Fibroblast of lung (primary cell): Measurements from ENCODE around the gene TMEM14A. TPM values are rescaled to one million over a fixed set of nuclear protein-coding genes. Genes with fewer than 3 reads are reported as not detected.

Source experiments
- DNase-seq, 2 donors: peaks; one replicate each; pipeline versions ENCODE4 v3.0.0 to v3.0.0-alpha.2; 2010; ENCODE audit warnings: low read depth in 2 of 2
- H2AFZ ChIP-seq: 2 replicates; pipeline ENCODE4 v1.5.1; 2012; ENCODE audit warnings: low read length, control low read depth, inconsistent platforms
- H3K27ac ChIP-seq: 2 replicates; pipeline ENCODE4 v1.5.1; 2011; ENCODE audit warnings: low read length, control low read depth; ENCODE audit not compliant: insufficient read depth
- H3K27me3 ChIP-seq: 2 replicates; pipeline ENCODE4 v1.5.1; 2011; ENCODE audit warnings: mild to moderate bottlenecking, low read length; ENCODE audit not compliant: control insufficient read depth, insufficient read depth
- H3K36me3 ChIP-seq: 2 replicates; pipeline ENCODE4 v1.5.1; 2011; ENCODE audit warnings: low read length; ENCODE audit not compliant: control insufficient read depth, insufficient read depth
- H3K4me1 ChIP-seq: 2 replicates; pipeline ENCODE4 v1.5.1; 2011; ENCODE audit warnings: low read length; ENCODE audit not compliant: control insufficient read depth, insufficient read depth; ENCODE audit errors: extremely low read depth
- H3K4me2 ChIP-seq: 2 replicates; pipeline ENCODE4 v1.5.1; 2011; ENCODE audit warnings: low read length, control low read depth; ENCODE audit not compliant: insufficient read depth; ENCODE audit errors: extremely low read depth
- H3K4me3 ChIP-seq, 4 experiments: fragments of 200-600 bp in 1 of 4; sonication (generic) in 1 of 4; replicated peaks in 1 of 4; 2 replicates each; pipeline ENCODE4 v1.5.1; 2011 to 2016; ENCODE audit warnings: low read length in 4 of 4, low read depth in 3 of 4, mild to moderate bottlenecking in 3 of 4, control low read depth in 2 of 4, inconsistent platforms in 1 of 4, mixed read lengths in 1 of 4; ENCODE audit not compliant: insufficient read depth in 1 of 4; ENCODE audit errors: control extremely low read depth in 1 of 4
- H3K79me2 ChIP-seq: 2 replicates; pipeline ENCODE4 v1.5.1; 2012; ENCODE audit warnings: mild to moderate bottlenecking, low read length, inconsistent platforms; ENCODE audit not compliant: control insufficient read depth, insufficient read depth
- H3K9ac ChIP-seq: 2 replicates; pipeline ENCODE4 v1.5.1; 2011; ENCODE audit warnings: mild to moderate bottlenecking, low read length, control low read depth; ENCODE audit not compliant: insufficient read depth
- H3K9me3 ChIP-seq: 2 replicates; pipeline ENCODE4 v1.5.1; 2012; ENCODE audit warnings: low read depth, low read length; ENCODE audit not compliant: control insufficient read depth, insufficient read depth
- H4K20me1 ChIP-seq: 2 replicates; pipeline ENCODE4 v1.5.1; 2011; ENCODE audit warnings: low read length; ENCODE audit not compliant: control insufficient read depth, insufficient read depth; ENCODE audit errors: extremely low read depth
- CTCF ChIP-seq, 2 donors: IDR thresholded peaks in 1 of 2; conservative IDR thresholded peaks in 1 of 2; 1 replicate in 1 of 2; 2 replicates in 1 of 2; pipeline ENCODE4 v1.5.1; 2011 to 2012; ENCODE audit warnings: low read length in 2 of 2, control low read depth in 1 of 2, inconsistent platforms in 1 of 2, low read depth in 1 of 2, mild to moderate bottlenecking in 1 of 2
- EZH2 ChIP-seq: IDR thresholded peaks from 2 replicates; pipeline ENCODE4 v1.5.1; 2012; ENCODE audit warnings: low read length, control low read depth, mild to moderate bottlenecking; ENCODE audit errors: missing control alignments
- polyA plus RNA-seq, 2 donors: library from polyadenylated mRNA; depleted of rRNA in 1 of 2; stranded (reverse) in 1 of 2; unstranded in 1 of 2; fragments of >200 nt; gene quantifications; 2 replicates each; pipeline ENCODE4 v1.2.1, GENCODE V29; 2011 to 2012; ENCODE audit warnings: missing spikeins in 1 of 2
- total RNA-seq: library from RNA; depleted of rRNA; stranded (reverse); fragments of >200 nt; gene quantifications from 2 replicates; pipeline ENCODE4 v1.2.1, GENCODE V29; 2014

TMEM14A gene
- total and polyA plus RNA-seq, 2 donors (not counting 1 experiment from before 2014, with no cell fraction given): 38.3 to 49.0 TPM

GRCh38 chr6:52671676-52672075, 763 bp downstream of the TMEM14A start:
- DNase-seq: no peak
- Histone ChIP-seq H3K4me2 (peak overlapping the region; percentile 55), H2AFZ (no peak overlapping the region), H3K79me2 (no peaks in the 10 kb centered on the region), H3K4me3 (peak overlapping the region; percentile 16 to 87 (median 80)), H3K27me3 (no peaks in the 10 kb centered on the region), H3K9ac (no peak overlapping the region), H4K20me1 (no peaks in the 10 kb centered on the region), H3K36me3 (no peaks in the 10 kb centered on the region), H3K4me1 (peaks cover 4% of the 10 kb centered on the region), H3K9me3 (no peaks in the 10 kb centered on the region), H3K27ac (no peak overlapping the region)
- TF ChIP-seq CTCF (conservative IDR thresholded peaks at IDR 0.05 in 1 of 2, IDR thresholded peaks at IDR 0.05 in 1 of 2; ENCODE audit: low read depth in 1 of 2, low read length in 2 of 2) (no peak), EZH2 (no peak)

- Histone ChIP-seq H3K9ac (no peak overlapping the region), H3K4me3 (no peak overlapping the region), H3K4me1 (peaks cover 4% of the 10 kb centered on the region), H3K27ac (no peak overlapping the region), H4K20me1 (no peaks in the 10 kb centered on the region), H2AFZ (no peak overlapping the region), H3K36me3 (no peaks in the 10 kb centered on the region), H3K27me3 (no peaks in the 10 kb centered on the region), H3K79me2 (no peaks in the 10 kb centered on the region), H3K4me2 (no peak overlapping the region), H3K9me3 (no peaks in the 10 kb centered on the region)
- TF ChIP-seq CTCF (conservative IDR thresholded peaks at IDR 0.05 in 1 of 2, IDR thresholded peaks at IDR 0.05 in 1 of 2; ENCODE audit: low read depth in 1 of 2, low read length in 2 of 2): no peak
- no peak for TF ChIP-seq EZH2
- peak in 1 of 2 donors; percentile 49 for DNase-seq
Measured at GRCh38 chr6:52672412-52673025, 1.6 kb downstream of the TMEM14A start.

- H3K4me2 ChIP-seq: no peak overlapping the region
- H4K20me1 ChIP-seq: no peaks in the 10 kb centered on the region
Measured at GRCh38 chr6:52674666-52675065, 3.8 kb downstream of the TMEM14A start.

More at GRCh38 chr6:52674666-52675065, 3.8 kb downstream of the TMEM14A start:
- no peak overlapping the region for H2AFZ ChIP-seq
- H3K27ac ChIP-seq: no peak overlapping the region
- H3K79me2 ChIP-seq: no peaks in the 10 kb centered on the region
- H3K27me3 ChIP-seq: no peaks in the 10 kb centered on the region
- no peak overlapping the region for H3K9ac ChIP-seq
- TF ChIP-seq EZH2 (no peak), CTCF (conservative IDR thresholded peaks at IDR 0.05 in 1 of 2, IDR thresholded peaks at IDR 0.05 in 1 of 2; ENCODE audit: low read depth in 1 of 2, low read length in 2 of 2) (no peak)
- H3K4me1 ChIP-seq: peaks cover 4% of the 10 kb centered on the region
- no peak for DNase-seq
- H3K36me3 ChIP-seq: no peaks in the 10 kb centered on the region
- no peak overlapping the region for H3K4me3 ChIP-seq
- H3K9me3 ChIP-seq: no peaks in the 10 kb centered on the region
